NCI-H2081 (cell line): ENCODE data around the gene CLCNKA.
A peak's percentile ranks its signal among the peaks of the same experiment; 100 is the strongest.
"Not testable (repeated sequence)": the region's sequence is repeated elsewhere in the genome, so short reads cannot be mapped to it uniquely, and the experiment has no call there.

Experiments
- DNase-seq, 2 experiments: peaks; one replicate each; lab custom pipeline; 2025; lab: John Stamatoyannopoulos, UW

The CLCNKA gene

DNA sequence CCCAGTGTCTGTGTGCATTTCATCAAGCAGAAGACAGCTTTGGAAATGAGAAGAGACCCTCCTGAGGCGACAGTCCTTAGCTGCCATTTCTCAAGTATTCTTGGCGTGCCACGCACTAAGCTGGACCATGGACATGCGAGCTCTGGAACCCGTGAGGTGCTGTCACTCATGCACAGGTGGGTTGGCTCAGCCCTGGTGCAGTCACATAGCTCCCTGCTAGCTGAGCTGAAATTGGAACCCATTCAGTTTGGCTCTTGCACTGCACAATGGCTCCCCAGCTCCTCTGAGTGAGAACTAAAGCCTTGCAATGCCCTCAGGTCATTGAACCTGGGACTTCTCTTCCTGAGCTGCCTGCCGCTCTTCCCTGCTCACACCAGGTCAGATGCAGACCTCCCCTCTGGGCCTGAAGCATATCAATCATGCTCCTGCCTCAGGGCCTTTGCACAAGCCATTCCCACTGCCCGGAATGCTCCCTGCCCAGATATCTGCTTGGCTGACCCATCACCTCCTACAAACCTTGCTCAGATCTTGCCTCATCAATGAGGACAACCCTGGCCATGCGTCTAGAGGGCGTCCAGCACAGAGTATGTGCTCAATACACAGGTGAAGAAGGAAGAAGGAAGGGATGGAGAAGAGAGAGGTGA is 24.1 kb upstream of the CLCNKA start:
- DNase-seq: no peak

DNA sequence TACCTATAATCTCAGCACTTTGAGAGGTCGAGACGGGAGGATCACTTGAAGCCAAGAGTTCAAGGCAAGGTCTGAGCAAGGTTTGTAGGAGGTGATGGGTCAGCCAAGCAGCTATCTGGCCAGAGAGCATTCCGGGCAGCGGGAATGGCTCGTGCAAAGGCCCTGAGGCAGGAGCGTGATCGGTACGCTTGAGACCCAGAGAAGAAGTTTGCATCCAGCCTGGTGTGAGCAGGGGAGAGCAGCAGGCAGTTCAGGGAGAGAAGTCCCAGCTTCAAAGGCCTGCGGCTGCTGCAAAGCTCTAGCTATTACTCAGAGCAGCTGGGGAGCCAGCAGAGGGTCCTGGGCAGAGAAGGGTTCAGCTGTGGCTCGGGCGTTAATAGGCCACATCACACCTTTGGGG is 22.9 kb upstream of the CLCNKA start:
- DNase-seq: no peak

DNA sequence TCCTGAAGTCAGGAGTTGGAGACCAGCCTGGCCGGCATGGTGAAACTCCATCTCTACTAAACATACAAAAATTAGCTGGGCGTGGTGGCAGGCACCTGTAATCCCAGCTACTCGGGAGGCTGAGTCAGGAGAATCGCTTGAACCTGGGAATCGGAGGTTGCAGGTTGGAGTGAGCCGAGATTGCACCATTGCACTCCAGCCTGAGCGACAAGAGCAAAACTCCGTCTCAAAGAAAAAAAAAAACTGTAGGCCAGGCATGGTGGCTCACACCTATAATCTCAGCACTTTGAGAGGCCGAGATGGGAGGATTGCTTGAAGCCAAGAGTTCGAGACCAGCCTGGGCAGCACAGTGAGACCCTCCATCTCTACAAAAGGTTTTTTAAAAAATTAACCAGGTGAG is 20.6 kb upstream of the CLCNKA start:
- DNase-seq: not testable (repeated sequence)

DNA sequence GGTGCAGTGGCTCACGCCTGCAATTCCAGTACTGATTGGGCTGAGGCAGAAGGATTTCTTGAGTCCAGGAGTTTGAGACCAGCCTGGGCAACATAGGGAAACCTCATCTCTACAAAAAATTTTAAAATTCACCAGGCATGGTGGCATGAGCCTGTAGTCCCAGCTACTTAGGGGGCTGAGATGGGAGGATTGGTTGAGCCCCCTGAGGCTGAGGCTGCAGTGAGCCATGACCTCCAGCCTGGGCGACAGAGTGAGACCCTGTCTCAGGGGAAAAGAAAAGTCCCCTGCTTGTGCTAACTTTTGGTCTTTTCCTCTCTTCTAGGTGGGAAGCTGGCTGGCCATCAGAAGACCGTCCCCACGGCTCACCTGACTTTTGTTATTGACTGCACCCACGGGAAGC is 16.2 kb upstream of the CLCNKA start:
- no peak for DNase-seq

DNA sequence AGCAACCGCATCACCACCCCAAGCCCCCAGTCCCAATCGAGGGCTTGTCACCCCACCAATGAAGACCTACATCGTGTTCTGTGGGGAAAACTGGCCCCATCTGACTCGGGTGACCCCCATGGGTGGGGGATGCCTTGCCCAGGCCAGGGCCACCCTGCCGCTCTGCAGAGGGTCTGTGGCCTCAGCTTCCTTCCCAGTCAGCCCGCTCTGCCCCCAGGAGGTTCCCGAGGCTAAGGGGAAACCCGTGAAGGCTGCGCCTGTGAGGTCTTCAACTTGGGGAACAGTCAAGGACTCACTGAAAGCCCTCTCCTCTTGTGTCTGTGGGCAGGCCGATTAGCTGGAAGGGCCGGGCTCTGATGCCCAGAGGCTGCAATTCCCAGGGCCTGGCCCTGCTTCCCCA is 15.8 kb upstream of the CLCNKA start:
- DNase-seq: no peak

DNA sequence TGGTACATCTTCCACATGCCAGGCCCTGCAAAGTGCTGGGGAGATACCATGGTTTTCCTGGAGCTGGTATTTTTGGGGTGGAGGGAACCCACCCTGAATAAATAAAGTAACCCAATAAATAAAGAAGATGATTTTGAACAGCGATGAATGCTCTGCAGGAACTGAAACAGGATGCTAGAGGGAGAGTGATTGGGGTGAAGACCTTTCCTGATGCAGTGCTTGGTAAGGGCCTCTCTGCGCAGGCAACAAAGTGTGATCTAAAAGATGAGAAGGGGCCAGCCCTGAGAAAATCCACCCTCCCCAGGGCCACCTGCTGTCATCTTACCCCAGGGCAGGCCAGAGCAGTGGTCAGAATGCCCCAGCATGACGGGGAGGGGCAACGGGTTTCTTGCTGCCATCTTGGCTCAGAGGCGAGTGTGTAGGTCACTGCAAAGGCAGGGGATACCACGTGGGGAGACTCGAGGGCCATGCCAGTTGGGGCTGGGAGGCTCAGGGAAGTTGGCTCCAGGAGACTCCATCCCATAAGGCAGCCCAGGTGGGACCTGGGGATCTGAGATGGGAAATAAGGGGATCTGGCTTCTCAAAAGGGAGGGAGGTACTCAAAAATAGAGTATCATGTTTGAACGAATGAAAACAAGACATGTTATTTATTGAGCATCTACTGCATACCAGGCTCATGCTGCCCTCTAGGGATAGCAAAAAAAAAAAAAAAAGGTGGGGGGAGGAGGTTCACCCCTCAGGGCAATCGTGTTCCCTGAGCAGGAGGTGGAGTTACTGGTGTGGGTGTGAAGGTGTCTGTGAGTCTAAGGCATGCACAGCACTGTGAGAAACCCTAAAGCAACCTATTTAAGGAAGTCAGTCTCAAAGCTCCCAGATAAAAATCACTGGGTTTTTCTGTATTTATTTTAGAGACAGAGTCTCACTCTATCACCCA is 15.0 kb upstream of the CLCNKA start:
- no peak for DNase-seq

DNA sequence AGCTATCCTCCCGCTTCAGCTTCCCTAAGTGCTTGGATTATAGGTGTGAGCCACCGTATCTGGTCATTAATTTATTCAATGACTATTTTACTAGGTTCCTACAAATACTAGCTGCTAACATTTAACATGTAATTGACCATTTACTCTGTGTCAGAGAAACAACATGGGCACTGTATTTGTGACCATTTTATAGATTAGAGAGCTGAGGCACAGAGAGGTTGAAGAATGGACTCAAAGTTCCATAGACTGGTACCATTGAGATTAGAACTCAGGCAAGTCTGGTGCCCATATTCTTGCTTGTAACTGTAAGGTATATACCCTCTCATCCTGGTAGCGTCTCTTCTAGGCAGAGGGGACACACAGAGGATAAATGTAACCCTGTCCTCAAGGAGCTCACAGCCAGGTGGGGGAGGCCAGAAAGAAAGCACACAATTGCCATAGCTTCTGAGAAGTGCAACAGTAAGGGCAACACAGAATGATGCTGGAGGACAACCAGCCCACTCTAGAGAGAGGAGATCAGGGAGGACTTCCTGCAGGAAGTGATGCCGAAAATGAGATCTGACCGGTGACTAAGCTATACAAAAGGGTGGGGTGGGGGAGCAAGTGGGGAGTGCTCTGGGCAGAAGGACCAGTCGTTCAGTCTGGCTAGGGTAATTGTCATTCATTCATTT is 14.0 kb upstream of the CLCNKA start:
- no peak for DNase-seq

DNA sequence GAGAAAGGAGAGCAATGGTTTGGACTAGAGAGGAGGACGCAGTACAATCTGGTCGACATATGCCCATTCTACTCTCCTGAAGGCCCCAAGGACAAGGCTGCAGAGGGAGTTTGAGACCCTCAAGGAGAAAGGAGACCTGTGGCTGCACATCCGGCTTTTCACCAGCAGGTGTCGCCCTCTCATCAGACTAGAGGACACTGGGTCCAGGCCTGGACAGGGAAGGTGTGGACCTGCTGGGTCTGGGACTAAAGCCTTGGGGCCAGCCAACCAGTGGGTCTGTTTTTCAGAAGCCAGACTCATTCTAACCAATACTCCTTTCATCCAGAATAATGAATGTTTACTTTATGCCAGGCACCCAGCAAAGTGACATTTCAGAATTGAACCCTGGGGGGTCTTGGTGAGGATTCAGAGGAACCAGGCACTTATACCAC is 12.8 kb upstream of the CLCNKA start:
- DNase-seq: peak; percentile 68 to 75

DNA sequence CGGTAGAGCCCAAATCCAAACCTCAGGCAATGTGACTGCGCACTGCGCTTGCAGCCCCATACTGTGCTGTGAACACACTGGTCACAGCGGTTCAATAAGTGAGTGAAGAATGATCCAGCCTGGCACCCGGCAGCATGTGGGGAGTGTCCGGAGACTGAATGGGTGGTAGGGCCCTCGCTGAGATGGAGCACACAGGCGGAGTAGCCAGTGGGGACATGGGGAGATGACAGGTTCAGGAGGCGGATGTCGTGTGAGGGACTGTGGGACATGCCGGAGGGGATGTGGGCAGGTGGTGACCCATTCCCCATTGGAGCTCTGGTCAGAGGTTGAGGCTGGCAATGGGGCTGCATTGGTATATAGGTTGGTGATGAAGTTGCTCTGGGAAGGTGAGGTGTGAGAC is 12.2 kb upstream of the CLCNKA start:
- no peak for DNase-seq

DNA sequence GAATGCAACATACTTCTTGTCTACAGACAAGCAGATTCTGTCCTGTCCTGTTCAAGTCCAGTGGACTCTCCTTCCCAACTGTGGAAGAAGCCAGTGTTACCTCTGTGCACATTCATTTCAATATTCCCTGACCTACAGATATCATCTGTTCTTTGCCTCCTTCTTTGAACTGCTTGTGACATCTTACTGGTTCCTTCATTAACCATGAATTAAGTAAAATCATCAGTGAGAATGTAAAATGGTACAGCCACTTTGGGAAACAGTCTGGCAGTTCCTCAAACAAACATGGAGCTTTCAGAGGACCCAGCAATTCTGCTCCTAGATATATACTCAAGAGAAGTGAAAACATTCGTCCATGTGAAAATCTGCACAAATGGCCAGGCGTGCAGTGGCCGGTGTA is 11.0 kb upstream of the CLCNKA start:
- no peak for DNase-seq

DNA sequence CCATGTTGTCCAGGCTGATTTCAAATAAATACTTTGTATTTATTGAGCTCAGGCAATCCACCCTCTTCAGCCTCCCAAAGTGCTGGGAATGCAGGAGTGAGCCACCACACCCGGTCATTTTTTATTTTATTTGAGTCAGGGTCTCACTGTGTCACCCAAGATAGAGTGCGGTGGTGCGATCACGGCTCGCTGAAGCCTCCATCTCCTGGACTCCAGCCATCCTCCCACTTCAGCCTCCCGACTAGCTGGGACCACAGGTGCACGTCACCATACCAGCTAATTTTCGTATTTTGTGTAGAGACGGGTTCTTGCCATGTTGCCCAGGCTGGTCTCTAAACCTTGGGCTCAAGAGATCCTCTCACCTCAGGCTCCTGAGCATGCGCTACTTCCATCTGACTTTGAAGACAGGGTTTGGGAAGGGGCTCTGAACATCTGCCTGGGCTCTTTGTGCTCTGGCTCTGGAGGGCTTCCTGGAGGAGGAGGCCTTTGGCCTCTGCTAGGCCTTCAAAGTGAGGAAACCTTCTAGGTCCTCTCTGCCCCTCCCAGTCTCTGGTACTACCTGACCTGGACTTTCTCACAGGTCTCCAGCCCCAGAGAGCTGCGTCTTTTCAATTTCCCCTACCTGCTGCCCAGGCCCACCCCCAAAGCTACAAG is 9.8 kb upstream of the CLCNKA start:
- DNase-seq: no peak

DNA sequence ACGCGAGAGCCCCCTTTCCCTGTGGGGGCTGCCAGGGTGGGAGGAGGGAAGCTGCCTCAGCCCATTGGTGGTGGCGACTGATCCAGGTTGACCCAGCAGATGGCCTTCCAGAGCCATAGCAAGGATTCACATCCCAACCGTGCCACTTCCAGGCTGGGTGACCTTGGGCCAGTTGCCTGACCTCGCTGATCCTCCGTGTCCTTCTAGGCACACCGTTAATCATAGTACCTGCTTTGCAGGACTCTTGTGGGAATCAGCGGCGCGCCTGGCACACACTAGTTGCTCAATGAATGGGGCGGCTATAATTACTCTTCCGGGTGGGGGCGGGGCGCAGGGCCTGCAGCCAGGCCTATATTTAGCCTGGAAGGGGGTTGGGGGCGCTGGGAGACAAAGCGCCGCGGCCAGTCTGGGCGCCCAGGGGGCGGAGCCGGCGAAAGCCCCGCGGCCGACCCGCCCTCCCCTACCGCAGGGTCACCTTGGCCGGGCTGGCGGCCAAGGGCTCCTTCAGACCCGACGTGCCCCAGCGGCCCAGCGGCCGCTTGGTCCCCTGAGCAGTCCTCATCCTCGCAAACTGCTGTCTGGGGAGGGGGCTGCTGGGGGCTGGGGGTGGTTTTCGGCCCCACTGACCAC is 9.1 kb upstream of the CLCNKA start:
- DNase-seq: peak in 1 of 2 experiments; percentile 20

DNA sequence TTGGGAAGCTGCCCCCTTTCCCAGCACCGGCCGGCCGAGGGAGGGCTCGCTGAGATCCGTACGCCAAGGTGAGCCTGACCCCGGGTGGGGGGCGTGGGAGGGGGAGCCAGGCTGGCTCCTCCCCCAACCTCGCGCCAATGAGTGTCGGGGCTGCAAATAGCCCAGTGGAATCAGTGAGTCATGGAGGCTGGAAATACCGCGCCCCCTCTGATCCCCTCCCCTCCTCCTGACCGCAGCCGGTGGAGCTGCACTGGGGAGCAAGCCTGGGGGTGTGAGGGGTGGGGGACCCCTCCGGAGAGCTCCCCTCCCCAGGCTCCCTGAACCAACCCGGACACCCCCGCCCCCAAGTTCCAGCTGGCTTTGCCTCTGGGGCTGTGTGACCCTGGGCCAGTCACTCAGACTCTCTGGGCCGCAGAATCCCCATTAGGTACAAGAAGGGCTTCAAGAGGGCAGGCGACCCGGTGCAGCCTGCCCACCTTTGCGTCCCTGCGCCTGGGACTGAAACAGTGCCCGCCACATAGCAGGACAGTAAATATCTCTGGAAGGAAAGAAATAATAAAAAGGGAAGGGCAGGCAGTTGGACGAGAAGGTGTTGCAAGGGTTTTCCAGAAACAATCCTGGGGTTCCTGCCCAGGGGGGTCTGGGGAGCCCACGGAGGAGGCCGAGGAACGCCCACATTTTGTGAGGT is 8.5 kb upstream of the CLCNKA start:
- DNase-seq: no peak

DNA sequence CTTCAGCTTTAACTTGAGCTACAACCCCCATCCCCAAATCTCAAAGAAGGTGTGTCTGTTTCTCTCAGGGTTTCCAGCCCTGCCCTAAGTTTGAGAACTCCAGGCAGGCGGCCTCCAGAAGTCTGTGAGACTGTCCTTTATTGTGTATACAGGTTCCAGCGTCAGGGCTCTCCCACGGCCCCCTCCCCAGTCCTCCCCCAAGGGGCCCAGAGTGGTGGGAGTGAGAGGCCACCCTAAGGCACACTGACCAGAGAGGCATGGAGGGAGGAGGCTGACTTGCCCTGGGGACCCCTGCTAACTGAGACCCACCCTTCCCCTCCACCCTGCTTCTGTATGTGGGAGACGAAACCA is 8.0 kb upstream of the CLCNKA start:
- no peak for DNase-seq

DNA sequence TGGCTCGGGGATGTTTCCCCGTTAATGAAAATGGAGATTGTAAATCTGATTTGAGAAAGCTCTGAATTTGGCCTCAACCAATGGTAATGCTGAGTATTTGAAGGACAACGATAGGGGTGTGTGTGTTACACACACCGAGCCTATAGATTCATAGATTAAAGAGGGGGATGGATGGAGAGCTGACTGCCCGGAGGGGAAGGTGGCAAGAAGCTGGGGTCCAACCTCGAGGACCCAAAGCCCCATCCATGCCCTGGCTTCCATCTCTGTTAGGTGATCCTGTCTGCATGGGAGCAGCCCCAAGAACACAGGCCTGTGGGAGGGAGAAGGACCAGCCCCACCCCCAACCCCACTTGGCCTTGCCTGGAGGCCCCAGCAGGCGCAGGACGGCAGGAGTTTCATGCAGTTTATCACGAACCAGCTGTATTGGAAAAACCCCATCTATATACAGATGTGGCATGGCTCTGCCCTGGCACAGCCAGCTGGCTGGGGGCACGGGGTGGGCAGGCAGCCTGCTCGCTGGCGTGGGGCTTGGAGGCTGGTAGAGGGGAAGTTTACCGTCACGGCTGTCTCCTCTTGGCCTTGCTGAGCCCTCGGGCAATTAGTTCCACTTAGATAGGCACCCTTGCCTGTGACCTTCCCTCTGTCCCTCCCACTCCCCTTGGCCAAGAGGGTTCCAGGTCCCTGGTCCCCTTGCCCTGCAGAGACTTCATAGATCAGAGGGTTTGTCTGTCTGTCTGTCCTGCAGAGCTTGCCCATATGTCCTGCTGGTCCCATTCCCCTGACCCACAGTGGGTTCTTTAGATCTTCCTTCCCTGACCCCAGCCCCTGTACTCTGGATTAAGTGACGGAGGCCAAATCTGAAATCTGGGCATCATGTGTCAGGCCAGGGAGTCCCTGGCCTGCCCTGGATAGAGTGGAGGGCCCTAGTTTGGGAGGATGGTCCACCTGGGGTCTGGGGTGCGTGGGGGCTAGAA is 7.0 kb upstream of the CLCNKA start:
- no peak for DNase-seq

DNA sequence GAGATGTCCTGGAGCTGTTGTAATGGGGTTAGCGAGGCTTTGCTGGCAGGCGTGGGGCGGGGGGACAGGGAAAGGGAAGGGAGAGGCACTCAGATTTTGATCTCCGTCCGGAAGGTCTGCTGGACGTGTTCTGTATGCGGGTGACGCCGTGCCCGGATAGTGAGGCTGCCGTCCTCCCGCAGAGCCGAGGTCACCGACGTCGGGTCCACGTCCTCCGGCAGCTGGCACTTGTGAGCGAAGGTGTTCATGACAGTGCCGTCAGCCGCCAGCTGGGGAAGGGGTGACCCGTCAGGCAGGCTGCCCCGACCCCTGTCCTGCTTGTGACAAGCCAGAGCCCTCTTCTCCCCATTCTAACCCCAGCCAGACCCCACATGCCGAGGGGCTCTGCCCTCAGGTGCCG is 6.3 kb upstream of the CLCNKA start:
- DNase-seq: no peak

DNA sequence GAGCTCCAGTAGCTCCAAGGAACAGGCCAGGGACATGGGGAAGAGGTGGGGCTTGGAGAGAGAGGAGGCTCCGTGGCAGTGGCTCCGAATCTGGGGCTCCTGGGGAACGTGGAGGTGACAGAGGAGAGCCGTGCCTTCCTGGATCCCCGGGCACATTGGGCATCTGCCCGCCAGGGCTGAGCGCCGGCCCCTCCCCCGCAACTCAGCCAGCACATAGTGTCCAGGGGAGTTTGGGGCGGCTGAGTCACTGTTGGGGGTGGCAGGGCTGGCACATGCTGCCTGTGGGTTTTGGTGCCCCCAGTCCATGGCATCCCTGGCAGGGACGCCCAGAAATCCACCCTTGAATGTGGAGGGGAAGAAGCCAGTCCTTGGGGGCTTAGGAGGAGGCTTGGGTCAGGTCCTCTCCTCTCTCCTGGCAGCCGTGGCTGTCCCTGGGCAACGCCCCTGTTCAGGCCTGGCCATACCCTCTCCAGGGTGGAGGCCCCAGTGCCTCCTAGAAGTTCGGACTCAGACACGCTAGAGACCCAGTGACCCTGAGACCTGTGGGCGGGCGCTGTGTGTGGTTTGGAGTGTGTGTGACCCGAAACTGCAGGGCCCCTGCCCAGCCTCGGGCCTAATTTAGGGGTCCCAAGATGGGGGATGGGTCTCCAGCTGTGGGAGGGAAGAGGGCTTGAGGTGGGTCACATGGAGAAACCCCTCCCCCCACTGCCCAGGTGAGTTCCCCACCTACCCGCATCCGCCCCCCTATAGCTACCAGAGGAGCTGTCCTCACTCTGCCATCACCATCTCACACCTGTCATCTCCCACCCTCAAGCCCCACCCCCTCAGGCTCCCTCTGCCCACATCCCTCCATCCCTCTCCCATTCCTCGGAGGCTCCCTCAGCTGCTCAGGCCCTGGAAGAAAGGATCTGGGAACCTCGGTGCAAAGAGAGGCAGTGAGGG is 5.6 kb upstream of the CLCNKA start:
- no peak for DNase-seq

DNA sequence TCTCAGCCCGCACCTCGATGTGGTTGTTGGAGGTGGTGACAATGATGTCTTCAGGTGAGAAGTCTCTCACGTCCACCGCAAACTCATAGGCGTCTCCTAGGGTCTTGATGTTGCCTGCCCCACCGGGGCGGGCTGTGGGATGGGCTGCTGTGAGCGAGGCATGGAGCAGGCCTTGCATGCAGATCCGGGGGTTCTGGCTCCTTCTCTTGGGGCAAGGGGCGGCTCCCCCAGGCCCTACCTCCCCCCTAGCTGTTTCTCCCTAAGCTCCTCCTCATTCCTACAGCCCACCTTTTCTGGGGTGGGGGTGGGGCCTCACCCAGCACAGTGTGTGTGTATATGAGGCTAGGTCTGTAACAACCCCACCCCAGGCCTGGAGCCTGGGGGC is 4.8 kb upstream of the CLCNKA start:
- no peak for DNase-seq
